NCI-H1930 (cell line): ENCODE measurements around the gene LRCH4.

Experiments
- DNase-seq, 2 experiments: peaks; one replicate each; lab custom pipeline; 2025; lab: John Stamatoyannopoulos, UW

LRCH4 gene

GRCh38 chr7:100582041-100582579 is 3.8 kb downstream of the LRCH4 start:
- DNase-seq = no peak

DNA sequence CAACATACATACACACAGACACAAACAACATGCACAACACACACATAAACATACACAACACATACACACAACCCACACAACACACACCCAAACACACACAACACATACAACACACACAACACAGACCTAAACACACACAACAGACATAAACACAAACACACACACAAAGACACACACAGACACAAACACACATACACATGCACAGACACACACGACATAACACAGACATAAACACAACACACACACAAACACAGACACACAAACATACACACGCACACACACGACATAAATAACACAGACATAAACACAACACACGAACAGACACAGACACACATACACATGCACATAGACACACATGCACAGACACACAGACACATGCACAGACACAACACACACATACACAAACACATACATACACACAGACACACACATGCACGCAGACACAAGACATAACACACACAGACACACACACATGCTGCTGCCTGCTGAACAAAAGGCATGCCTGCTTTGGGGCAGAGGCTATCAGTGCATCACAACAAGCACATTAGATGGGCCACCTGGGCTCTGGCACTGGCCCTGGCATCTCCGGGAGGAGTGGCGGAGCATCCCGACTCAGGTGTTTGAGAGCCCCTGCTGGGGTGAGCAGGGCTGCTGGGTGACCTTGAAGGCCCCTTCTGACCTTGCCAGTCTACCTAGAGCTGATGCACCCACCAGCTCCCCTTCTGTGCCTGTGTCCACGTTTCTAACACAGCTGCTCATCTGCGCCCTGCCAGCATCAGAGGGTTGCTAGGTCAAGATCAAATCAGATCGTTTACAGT is 5.3 kb downstream of the LRCH4 start:
- no peak for DNase-seq

GRCh38 chr7:100578246-100579183 is 7.4 kb downstream of the LRCH4 start:
- DNase-seq = no peak

DNA sequence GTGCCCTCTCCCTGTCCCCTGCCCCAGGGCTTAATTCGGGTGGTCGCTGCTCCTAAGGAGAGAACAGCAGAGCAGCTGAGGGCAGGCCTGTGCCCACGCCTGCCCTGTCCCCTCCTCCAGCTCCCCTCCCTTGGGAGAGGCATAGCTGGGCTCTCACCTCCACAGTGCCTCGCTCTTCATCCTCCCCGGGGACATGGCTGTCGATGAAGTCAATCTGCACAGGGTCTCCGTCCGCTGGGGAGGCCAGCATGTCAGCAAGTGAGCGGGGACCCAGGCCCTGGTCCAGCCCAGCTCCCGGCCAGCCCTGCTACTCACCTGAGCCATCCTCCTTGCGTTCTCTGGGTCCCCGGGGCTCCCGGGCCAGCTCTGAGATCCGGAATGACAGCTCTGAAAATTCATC is 8.4 kb downstream of the LRCH4 start:
- DNase-seq = no peak

- no peak for DNase-seq
Measured at GRCh38 chr7:100577103-100577502, 8.8 kb downstream of the LRCH4 start.

DNA sequence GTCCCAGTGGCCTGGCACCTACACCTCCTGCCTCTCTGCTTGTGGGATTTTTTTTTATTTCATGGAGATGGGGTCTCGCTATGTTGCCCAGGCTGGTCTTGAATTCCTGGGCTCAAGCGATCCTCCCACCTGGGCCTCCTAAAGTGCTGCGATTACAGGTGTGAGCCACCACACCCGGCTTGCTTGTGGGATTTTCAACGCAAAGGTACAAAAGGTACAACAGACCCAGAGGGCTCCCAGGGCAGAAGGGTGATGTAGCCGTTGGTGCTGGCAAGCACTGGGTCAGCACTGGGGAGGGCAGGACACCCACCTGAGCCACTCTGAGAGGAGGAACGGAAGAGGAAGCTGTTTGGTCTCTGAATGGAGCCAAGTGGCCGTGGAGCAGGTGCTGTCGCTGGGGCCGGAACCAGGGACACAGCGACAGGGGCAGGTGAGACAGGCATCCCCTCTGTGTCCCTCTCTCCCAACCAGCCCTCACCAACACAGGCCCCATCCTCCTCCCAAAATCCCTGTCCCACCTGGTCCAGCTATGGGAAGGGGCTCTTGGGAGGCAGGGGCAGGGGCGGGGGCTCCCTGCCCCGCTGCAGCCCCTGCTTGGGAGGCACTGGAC is 9.4 kb downstream of the LRCH4 start:
- DNase-seq = no peak

DNA sequence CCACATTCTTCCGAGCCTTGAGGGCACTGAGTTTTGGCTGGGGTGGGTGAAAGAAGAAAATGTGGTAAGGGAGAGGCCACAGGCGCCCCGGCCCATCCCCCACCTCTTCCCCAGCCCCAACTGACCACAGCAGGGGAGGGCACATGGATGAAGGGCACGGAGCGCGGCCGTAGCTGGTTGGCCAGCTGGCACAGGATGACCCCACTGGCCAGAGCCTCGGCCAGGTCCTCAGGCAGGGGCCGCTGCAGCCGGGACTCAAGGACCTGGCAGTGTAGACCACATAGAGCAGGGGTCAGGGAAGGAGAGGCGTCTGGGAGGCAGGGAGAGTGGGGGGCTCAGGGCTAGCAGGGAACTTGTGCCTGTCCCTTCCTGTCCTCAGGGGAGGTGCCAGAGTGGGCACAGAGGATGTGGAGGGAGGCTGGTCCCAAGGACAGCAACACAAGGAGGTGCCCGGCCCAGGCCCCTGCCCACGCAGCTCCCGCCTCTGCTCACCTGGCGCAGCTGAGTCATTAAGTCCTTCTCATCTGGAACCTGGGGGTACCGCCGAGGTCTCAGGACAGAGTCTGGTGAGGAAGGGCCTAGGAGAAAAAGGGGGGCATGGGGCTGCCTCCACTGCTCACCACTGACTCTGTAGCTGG is 10.1 kb downstream of the LRCH4 start:
- DNase-seq = no peak

DNA sequence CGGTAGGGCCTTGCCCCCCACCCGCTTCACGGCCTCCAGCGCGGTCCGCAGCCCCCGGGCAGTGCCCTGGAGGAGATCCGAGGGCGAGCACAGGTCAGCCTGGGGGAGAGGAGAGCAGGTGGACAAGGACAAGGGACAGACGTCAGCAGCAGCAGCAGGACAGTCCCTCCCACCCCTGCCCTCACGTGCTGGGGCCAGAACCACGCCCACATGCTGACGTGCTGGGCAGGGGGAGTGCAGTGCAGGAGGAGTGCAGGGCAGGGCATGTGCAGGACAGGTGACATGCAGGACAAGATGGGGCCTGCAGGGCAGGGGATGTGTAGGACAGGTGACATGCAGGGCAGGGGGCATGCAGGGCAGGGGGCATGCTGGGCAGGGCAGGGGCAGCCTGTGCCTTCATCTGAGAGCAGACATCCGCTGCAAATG is 10.7 kb downstream of the LRCH4 start:
- no peak for DNase-seq

GRCh38 chr7:100574362-100575205 is 11.3 kb downstream of the LRCH4 start:
- DNase-seq = no peak

DNA sequence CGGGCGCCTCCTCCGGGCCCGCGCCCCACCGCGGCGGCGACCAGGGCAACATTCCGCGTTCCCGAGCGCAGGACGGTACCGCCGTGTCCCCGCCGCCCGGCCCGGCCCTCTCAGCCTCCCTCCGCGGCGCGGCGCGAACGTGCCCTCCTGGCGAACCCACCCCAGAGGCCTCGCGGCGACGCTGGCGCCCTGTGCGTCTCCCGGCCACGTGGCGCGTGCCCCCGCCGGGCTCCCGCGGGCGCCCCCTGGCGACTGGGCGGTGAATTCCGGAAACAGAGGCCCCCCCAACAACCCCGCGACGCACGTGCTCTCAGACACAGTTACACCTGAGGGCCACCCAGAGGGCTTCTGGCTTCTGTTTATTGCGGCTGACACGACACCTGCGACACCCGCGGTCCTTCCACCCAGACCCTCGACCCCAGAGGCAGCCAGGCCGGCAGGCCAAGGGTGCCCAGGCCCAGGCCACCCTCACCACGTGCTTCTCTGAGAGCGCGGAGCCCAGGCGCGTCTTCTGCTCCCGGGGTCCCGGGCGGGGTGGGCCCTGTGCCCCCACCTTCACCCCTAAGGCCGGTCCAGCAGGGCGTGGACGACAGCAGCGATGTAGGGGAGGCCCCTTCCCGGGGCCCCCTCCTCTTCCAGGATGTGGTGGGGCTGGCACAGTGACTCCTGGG is 12.1 kb downstream of the LRCH4 start, which contains the start of gene SAP25:
TSS of gene SAP25 (minus strand) at position 210 of the 671 bp plus-strand sequence. CDS start at position 52, 158 bp downstream.
- peak in 1 of 2 experiments; percentile 51 for DNase-seq

DNA sequence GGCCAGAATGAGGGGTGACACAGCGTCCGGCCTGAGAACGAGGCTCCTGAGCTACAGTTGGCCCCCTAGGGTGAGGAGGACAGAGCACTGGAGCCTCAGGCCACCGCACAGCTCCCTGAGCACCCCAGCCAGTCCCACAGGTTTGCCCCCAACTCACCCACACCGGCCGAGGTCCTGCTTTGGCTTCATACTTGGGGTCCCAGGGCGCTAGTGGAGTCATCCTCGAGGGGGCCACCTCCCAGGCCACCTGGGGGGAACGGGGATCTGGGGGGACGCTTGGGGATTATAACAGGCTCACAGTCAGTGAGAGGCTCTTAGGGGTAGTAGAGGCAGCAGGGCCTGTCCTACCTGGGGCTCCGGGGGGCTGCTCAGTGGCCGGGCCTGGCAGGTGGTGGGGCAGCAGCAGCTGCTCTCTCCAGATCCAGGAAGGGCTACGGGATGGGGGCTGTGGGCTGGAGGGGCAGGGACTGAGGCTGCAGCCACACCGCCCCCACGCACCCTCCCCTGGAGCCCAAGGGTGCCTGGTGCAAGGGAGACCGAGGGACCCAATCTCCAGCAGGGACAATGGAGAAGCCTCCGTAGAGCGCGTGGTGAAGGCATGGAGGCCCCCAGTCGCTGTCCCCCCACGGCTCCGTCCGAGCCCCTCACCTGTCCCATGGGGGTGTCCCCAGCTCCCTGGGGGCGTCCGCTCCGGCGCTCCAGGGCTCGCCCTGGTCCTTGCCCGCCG is 12.8 kb downstream of the LRCH4 start:
- no peak for DNase-seq

DNA sequence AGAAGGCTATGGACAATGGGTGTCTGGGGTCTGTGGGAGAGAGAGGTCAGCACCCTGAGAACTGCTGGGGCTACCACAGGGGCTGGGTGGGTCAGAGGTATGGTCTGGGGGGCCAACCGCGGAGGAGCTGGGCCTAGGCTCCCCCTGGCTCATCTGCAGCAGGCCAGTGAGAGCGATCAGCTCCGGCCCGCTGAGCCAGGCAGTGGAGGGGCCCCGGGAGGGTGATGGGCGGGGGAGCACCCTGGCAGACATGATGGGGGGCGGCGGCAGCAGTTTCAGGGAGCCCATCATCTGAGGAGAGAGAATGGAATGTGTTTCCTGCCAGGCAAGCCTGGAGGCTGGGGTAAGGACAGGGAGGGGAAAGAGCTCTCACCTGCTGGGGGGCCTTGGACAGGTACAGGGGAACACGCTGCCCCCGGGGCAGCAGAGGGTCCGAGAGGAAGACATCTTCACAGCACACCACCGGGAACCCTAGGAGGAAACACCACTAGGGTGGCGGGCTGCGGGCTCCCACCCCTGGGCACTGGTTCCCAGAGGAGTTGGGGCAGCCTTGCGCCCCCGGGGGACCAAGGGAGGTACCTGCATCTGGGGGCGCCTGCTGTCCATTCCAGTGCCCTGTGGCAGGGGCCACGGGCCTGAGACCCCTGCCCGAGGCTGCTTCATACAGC is 13.5 kb downstream of the LRCH4 start:
- DNase-seq = no peak

DNA sequence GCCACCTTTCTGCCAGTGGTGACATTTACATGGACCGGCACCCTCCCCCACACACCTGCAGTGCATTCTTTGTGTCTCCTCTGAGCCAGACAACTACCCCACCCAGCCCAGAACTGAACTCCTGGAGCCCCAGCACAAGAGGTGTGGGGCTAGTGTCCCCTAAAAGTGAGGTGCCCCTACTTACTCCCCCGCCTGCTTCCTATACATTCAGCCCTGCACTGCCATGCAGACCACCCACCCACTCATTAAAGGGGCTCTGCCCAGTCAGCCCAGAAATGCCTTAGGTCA is 14.2 kb downstream of the LRCH4 start:
- no peak for DNase-seq

DNA sequence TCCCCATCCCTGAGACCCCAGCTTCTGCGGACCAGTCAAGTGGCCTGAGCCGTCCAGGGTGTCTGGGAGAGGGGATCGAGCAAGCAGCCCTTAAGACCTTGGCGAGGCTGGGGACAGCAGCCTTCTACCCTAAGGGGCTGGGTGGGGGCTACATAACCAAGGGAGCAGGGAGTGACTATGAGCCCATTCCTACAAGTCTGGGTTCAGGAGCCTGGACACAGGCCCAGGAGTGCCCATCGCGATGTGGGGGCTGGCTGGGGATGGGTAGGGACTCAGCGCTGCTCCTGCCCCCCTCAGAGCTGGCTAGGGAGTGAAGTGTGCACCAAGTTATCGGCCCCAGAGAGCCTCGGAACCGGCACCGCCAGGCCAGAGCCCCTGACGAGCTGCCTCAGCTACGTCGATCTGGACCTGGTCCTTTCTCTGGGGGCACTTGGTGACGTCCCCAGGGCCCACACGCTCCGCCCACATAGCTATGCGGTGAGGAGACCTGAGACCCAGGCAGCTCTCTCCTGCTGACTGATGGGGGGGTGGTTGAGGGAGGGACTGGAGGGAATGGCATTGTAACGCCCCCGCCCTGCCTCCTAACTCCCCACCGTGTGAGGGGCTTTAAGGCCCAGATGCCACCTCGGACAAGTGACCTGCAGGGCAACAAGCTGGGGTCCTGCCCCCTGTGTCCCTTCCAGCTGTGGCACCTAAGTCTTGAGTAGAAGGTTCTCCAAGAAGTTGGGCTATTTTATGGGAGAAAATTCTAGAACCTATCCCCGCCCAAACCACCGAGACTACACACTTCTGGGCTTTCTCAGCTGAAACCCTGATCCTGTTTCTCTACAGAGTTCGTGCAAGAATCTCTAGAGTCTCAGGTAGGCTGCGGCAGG is 14.7 kb downstream of the LRCH4 start:
- no peak for DNase-seq

DNA sequence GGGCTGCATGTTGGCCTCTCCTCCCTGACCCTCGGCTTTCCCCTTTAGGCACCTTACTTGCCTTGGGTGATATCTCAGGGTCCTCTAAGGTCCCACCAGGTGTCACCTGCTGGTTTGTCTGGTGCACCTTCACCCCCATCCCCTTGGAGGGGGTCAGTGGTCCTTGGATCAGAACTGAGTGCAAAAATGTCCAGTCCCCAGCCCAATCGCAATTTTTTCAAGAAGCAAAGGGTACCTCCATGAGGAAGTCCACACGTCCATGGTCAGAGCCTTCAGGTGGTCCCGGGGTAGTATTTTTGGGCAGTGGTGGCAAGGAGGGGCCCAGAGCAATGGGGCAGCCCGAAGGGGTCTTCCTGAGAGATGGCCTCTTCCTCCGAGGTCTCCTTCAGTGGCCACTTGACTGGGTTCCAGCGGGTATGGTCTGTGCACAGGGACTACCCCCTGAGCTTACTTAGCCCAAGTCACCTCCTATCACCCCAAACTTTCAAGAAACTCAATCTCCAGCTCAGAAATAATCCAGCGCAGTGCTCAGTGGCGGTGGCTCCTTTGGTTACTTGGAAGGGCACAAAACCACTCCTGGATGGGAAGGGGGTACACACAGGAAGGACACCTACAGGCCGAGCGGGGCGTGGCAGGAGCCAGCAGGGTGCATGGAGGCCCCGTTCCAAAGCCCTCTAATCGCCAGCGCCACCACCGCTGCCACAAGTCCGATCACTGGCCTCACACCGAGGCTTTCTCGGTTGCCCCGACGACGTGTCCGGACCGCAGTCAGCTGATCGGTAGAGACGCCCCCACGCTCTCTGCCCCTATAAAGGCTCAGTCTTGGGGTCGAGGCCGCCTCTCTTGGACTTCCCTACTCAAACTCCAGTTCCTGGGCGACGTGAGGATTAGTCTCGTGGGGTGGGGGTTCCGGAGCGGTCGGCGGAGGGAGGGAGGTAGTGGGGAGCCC is 16.8 kb downstream of the LRCH4 start:
- peak; percentile 53 to 63 for DNase-seq

GRCh38 chr7:100568176-100568895 is 17.6 kb downstream of the LRCH4 start:
- no peak for DNase-seq
